ENCODE data around the gene WEE1.
A peak's percentile ranks its signal among the peaks of the same experiment; 100 is the strongest.

WEE1 gene

GRCh38 chr11:9568161-9568853 lies 5.2 kb upstream of the WEE1 start:
- H3K4me1 ChIP-seq (ENCODE audit: control insufficient read depth, insufficient read depth, low read length), result peaks cover 6% of the 10 kb centered on the region; the same call in 1 of the 2 replicates
- H3K27ac ChIP-seq (ENCODE audit: extremely low read depth, low read depth, low read length), result 0 out of 2 replicates have a peak overlapping the region, but pooled peaks have one; percentile 14
- ChIA-PET CTCF (interaction anchor here (0.7 to 2.9 kb wide), 2 partner anchors 33 to 34 kb away, joined by 3 to 20 read pairs; no protein-coding TSS in a partner anchor), POLR2A (interaction anchor here (0.7 to 2.1 kb wide), 4 partner anchors 45 to 757 kb away, joined by 3 to 7 read pairs (median 3); partner anchors contain the start of genes ADM and ZNF143)
- TF ChIP-seq ZEB2 (tag by site-specific recombination; IDR thresholded peaks at IDR 0.05), result no peak
- no peak for TF ChIP-seq YY1 (tag by site-specific recombination; IDR thresholded peaks at IDR 0.05)
- 0 out of 2 replicates have a peak, but pooled peaks have one; percentile 25 for TF ChIP-seq PRDM1 (tag by site-specific recombination; IDR thresholded peaks at IDR 0.05)
- H3K9me3 ChIP-seq (ENCODE audit: control insufficient read depth, insufficient read depth, low read depth, low read length), result no peaks in the 10 kb centered on the region
- no peak overlapping the region for H3K4me3 ChIP-seq (ENCODE audit: low read depth, low read length)
- H3K36me3 ChIP-seq (ENCODE audit: control insufficient read depth in 2 of 2, insufficient read depth in 1 of 2, low read length in 2 of 2), result no peaks in the 10 kb centered on the region

- peaks cover 6% of the 10 kb centered on the region; the same call in 1 of the 2 replicates for H3K4me1 ChIP-seq (ENCODE audit: control insufficient read depth, insufficient read depth, low read length)
- ChIA-PET POLR2A (interaction anchor here (0.7 to 2.1 kb wide), 4 partner anchors 46 to 758 kb away, joined by 3 to 7 read pairs (median 3); partner anchors contain the start of genes ADM and ZNF143), CTCF (interaction anchor here (0.6 to 2.9 kb wide), 2 partner anchors 35 to 281 kb away, joined by 3 to 20 read pairs; no protein-coding TSS in a partner anchor)
- H3K9me3 ChIP-seq (ENCODE audit: control insufficient read depth, insufficient read depth, low read depth, low read length), result no peaks in the 10 kb centered on the region
- H3K27ac ChIP-seq (ENCODE audit: extremely low read depth, low read depth, low read length), result peak overlapping the region; percentile 14
- peak overlapping the region; percentile 15 for H3K4me3 ChIP-seq (ENCODE audit: low read depth, low read length)
- no peaks in the 10 kb centered on the region for H3K36me3 ChIP-seq (ENCODE audit: control insufficient read depth in 2 of 2, insufficient read depth in 1 of 2, low read length in 2 of 2)
- TF ChIP-seq CTCF (tag by site-specific recombination; IDR thresholded peaks at IDR 0.05) (no peak), ZBTB6 (tag by site-specific recombination; IDR thresholded peaks at IDR 0.05) (peak; percentile 40; the same call in 1 of the 2 replicates), ZNF362 (tag by site-specific recombination; IDR thresholded peaks at IDR 0.05) (0 out of 2 replicates have a peak, but pooled peaks have one; percentile 49), HOXC10 (CRISPR knock-in tag; IDR thresholded peaks at IDR 0.05) (no peak), ZXDB (tag by site-specific recombination; IDR thresholded peaks at IDR 0.05) (peak; percentile 44), ZNF26 (tag by site-specific recombination; IDR thresholded peaks at IDR 0.05) (no peak), ZNF391 (tag by site-specific recombination; IDR thresholded peaks at IDR 0.05; ENCODE audit: borderline replicate concordance, low read depth) (no peak), ZNF335 (tag by site-specific recombination; conservative IDR thresholded peaks at IDR 0.05) (peak; percentile 57), ZNF202 (tag by site-specific recombination; IDR thresholded peaks at IDR 0.05; ENCODE audit: borderline replicate concordance) (no peak), ZNF155 (tag by site-specific recombination; IDR thresholded peaks at IDR 0.05) (no peak), ZNF654 (tag by site-specific recombination; IDR thresholded peaks at IDR 0.05; ENCODE audit: low read depth) (no peak), INSM2 (tag by site-specific recombination; IDR thresholded peaks at IDR 0.05) (no peak), ZNF548 (tag by site-specific recombination; IDR thresholded peaks at IDR 0.05) (no peak), ZNF10 (tag by site-specific recombination; IDR thresholded peaks at IDR 0.05) (no peak), ZNF366 (tag by site-specific recombination; conservative IDR thresholded peaks at IDR 0.05) (no peak), ZNF433 (tag by site-specific recombination; IDR thresholded peaks at IDR 0.05; ENCODE audit: low read depth) (no peak), ZNF416 (tag by site-specific recombination; IDR thresholded peaks at IDR 0.05) (no peak), ZNF248 (tag by site-specific recombination; IDR thresholded peaks at IDR 0.05) (no peak), ZNF768 (tag by site-specific recombination; IDR thresholded peaks at IDR 0.05) (no peak), ZNF23 (tag by site-specific recombination; IDR thresholded peaks at IDR 0.05; ENCODE audit: borderline replicate concordance) (no peak)
These were observed 4.4 kb upstream of the WEE1 start for GRCh38 chr11:9568854-9569587.

Data from HEK293 (cell line).